Type B pancreatic cell (in vitro differentiated cells): ENCODE results near the gene INTS11. TPM values are rescaled to one million over a fixed set of nuclear protein-coding genes. Genes with fewer than 3 reads are reported as not detected.

ENCODE experiments used
- DNase-seq: peaks from one replicate; pipeline ENCODE4 v3.0.0; 2021; ENCODE audit warnings: mixed read lengths; ENCODE audit not compliant: unreplicated experiment; ENCODE audit errors: extremely low spot score
- H3K27ac Mint-ChIP-seq: 2 replicates; pipeline ENCODE4 v1.8.0; 2021; ENCODE audit warnings: mild to moderate bottlenecking, mixed read lengths
- H3K27me3 Mint-ChIP-seq: 2 replicates; pipeline ENCODE4 v1.8.0; 2021; ENCODE audit warnings: mixed read lengths
- H3K36me3 Mint-ChIP-seq: 2 replicates; pipeline ENCODE4 v1.8.0; 2021; ENCODE audit warnings: mixed read lengths
- H3K4me1 Mint-ChIP-seq: one replicate; pipeline ENCODE4 v1.8.0; 2021; ENCODE audit warnings: mixed read lengths; ENCODE audit not compliant: unreplicated experiment
- H3K4me3 Mint-ChIP-seq: 2 replicates; pipeline ENCODE4 v1.8.0; 2021; ENCODE audit warnings: mild to moderate bottlenecking, mixed read lengths
- H3K9me3 Mint-ChIP-seq: 2 replicates; pipeline ENCODE4 v1.8.0; 2021; ENCODE audit warnings: mixed read lengths
- total RNA-seq: library from RNA; stranded (reverse); gene quantifications from 2 replicates; pipeline ENCODE4 v1.2.1, GENCODE V29; 2021; ENCODE audit warnings: low replicate concordance
- TF ChIP-seq, protein P1 (sequence below): fragments of 200-600 bp; sonication (generic); conservative IDR thresholded peaks from 2 replicates; pipeline ENCODE4 v1.5.0; 2021; ENCODE audit warnings: antibody characterized with exemption, mild to moderate bottlenecking

Gene INTS11
- total RNA-seq, 1 donor from 2014 or later: 138 TPM

- no peaks in the 10 kb centered on the region for H3K4me1 Mint-ChIP-seq
- H3K4me3 Mint-ChIP-seq: no peak overlapping the region
- DNase-seq: no peak
- no peak overlapping the region for H3K27ac Mint-ChIP-seq
- H3K36me3 Mint-ChIP-seq: peaks cover 10% of the 10 kb centered on the region
- no peaks in the 10 kb centered on the region for H3K9me3 Mint-ChIP-seq
- TF ChIP-seq, protein P1, sequence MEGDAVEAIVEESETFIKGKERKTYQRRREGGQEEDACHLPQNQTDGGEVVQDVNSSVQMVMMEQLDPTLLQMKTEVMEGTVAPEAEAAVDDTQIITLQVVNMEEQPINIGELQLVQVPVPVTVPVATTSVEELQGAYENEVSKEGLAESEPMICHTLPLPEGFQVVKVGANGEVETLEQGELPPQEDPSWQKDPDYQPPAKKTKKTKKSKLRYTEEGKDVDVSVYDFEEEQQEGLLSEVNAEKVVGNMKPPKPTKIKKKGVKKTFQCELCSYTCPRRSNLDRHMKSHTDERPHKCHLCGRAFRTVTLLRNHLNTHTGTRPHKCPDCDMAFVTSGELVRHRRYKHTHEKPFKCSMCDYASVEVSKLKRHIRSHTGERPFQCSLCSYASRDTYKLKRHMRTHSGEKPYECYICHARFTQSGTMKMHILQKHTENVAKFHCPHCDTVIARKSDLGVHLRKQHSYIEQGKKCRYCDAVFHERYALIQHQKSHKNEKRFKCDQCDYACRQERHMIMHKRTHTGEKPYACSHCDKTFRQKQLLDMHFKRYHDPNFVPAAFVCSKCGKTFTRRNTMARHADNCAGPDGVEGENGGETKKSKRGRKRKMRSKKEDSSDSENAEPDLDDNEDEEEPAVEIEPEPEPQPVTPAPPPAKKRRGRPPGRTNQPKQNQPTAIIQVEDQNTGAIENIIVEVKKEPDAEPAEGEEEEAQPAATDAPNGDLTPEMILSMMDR: no peak
- no peaks in the 10 kb centered on the region for H3K27me3 Mint-ChIP-seq
These were observed 15.7 kb upstream of the INTS11 start for GRCh38 chr1:1340185-1340584.

DNA sequence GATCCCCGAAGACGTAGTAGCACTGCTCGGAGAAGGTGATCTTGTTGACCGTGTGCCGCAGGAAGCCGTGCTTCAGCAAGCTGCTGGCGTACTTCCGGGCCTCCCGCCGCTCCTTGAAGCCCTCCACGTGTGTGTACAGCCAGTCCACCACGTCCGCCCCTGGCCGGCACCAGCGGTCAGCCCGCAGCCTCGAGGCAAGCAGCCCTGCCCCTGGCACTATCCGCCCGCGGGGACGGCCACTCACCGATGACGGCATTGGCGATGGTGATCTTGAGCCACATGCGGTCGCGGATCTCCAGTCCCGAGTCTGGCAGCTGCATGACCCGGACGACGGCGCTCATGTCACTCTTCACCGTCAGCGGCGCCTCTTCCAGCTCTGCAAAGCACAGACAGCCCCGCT, 13.8 kb upstream of the INTS11 start:
- no peak overlapping the region for H3K4me3 Mint-ChIP-seq
- no peaks in the 10 kb centered on the region for H3K27me3 Mint-ChIP-seq
- H3K27ac Mint-ChIP-seq: no peak overlapping the region
- no peak for DNase-seq
- H3K36me3 Mint-ChIP-seq: peaks cover 10% of the 10 kb centered on the region
- no peaks in the 10 kb centered on the region for H3K9me3 Mint-ChIP-seq
- TF ChIP-seq, protein P1: no peak
- H3K4me1 Mint-ChIP-seq: no peaks in the 10 kb centered on the region

- no peaks in the 10 kb centered on the region for H3K4me1 Mint-ChIP-seq
- no peak overlapping the region for H3K4me3 Mint-ChIP-seq
- no peaks in the 10 kb centered on the region for H3K9me3 Mint-ChIP-seq
- no peaks in the 10 kb centered on the region for H3K27me3 Mint-ChIP-seq
- no peak for DNase-seq
- no peak overlapping the region for H3K27ac Mint-ChIP-seq
- TF ChIP-seq, protein P1: no peak
- peaks cover 10% of the 10 kb centered on the region for H3K36me3 Mint-ChIP-seq
These were observed 13.3 kb upstream of the INTS11 start for GRCh38 chr1:1337793-1338147.

DNA sequence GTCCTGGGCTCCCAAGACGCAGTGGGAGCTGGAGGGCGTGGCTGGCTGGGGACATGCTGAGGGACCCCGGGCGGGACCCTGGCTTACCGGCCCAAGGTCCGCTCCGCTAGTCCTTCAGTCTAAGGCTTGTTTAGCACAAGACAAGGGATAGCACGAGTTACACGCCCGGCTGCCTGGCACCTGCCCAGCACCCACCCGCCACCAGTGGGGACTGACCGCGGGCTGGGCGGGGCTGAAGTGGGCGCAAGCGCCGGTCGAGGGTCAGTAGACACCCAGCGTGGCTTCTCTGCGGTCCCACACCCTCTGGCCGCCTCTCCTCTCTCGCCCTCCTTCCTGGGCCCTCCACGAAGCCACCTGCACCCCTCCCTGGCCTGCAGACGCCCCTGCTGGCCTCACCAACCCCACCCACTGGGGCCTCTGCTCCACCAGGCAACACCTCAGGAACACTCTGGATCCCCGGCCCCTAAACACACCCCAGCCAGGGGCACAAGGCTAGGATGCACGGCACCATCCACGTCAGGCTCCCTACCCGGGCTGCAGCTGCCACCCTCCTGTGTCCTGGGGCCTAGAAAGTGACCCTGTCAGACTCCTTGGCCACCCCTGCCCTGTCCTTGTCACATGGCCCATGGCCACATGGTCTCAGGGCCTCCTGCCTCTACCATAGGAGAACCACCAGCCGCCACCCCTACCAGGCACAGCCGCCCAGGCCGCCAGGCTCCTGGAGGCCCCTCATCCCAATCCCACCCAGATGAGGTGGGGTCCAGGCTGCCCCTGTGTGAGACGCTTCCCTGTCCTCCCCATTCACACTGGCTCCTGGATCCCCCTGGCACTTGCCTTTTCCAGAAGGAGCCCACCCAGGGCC, 12.7 kb upstream of the INTS11 start:
- H3K27me3 Mint-ChIP-seq: no peaks in the 10 kb centered on the region
- H3K27ac Mint-ChIP-seq: no peak overlapping the region
- H3K36me3 Mint-ChIP-seq: peaks cover 10% of the 10 kb centered on the region

DNA sequence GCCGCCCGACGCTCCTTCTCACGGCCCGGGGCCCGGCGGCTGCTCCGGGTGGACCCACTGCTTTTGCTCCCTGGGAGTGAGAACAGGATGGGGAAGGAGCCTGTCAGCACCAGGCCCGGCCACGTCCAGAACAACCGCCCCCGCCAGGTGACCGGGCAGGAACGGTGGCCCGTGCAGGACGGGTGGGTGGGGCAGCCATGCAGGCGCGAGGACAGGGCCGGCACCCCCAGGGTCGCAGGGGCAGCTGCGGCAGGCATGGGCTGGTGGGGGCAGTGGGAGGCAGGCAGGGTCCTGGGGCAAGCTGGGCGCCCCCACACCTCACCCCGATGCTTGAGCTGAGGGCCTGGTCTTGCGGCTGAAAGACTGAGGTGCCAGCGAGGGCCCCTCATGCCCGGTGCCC, 12.0 kb upstream of the INTS11 start:
- H3K9me3 Mint-ChIP-seq: no peaks in the 10 kb centered on the region
- H3K27me3 Mint-ChIP-seq: no peaks in the 10 kb centered on the region
- no peak overlapping the region for H3K27ac Mint-ChIP-seq
- peaks cover 10% of the 10 kb centered on the region for H3K36me3 Mint-ChIP-seq
- H3K4me1 Mint-ChIP-seq: no peaks in the 10 kb centered on the region
- no peak for DNase-seq
- TF ChIP-seq, protein P1: no peak
- H3K4me3 Mint-ChIP-seq: no peak overlapping the region

More for the DNA sequence above, 12.7 kb upstream of the INTS11 start:
- no peaks in the 10 kb centered on the region for H3K9me3 Mint-ChIP-seq
- TF ChIP-seq, protein P1: no peak
- H3K4me3 Mint-ChIP-seq: no peak overlapping the region
- H3K4me1 Mint-ChIP-seq: no peaks in the 10 kb centered on the region
- no peak for DNase-seq
